H54 (cell line): Measurements from ENCODE around the gene CCP110.
A peak's percentile ranks its signal among the peaks of the same experiment; 100 is the strongest.

Experiments used
- DNase-seq: peaks from one replicate; pipeline ENCODE4 v3.0.0; 2011; ENCODE audit warnings: low spot score, mixed read lengths; ENCODE audit not compliant: insufficient read length
- FAIRE-seq: peaks from 3 replicates; lab custom pipeline; 2011; peaks lifted over from hg19 to GRCh38; lab: Jason Lieb, UNC
- POLR2A ChIP-seq: IDR thresholded peaks from 2 replicates; pipeline ENCODE4 v1.6.1; 2011; ENCODE audit warnings: low read depth, mild to moderate bottlenecking, low read length

The CCP110 gene, protein sequence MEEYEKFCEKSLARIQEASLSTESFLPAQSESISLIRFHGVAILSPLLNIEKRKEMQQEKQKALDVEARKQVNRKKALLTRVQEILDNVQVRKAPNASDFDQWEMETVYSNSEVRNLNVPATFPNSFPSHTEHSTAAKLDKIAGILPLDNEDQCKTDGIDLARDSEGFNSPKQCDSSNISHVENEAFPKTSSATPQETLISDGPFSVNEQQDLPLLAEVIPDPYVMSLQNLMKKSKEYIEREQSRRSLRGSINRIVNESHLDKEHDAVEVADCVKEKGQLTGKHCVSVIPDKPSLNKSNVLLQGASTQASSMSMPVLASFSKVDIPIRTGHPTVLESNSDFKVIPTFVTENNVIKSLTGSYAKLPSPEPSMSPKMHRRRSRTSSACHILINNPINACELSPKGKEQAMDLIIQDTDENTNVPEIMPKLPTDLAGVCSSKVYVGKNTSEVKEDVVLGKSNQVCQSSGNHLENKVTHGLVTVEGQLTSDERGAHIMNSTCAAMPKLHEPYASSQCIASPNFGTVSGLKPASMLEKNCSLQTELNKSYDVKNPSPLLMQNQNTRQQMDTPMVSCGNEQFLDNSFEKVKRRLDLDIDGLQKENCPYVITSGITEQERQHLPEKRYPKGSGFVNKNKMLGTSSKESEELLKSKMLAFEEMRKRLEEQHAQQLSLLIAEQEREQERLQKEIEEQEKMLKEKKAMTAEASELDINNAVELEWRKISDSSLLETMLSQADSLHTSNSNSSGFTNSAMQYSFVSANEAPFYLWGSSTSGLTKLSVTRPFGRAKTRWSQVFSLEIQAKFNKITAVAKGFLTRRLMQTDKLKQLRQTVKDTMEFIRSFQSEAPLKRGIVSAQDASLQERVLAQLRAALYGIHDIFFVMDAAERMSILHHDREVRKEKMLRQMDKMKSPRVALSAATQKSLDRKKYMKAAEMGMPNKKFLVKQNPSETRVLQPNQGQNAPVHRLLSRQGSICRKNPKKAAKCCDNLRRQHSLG

DNA sequence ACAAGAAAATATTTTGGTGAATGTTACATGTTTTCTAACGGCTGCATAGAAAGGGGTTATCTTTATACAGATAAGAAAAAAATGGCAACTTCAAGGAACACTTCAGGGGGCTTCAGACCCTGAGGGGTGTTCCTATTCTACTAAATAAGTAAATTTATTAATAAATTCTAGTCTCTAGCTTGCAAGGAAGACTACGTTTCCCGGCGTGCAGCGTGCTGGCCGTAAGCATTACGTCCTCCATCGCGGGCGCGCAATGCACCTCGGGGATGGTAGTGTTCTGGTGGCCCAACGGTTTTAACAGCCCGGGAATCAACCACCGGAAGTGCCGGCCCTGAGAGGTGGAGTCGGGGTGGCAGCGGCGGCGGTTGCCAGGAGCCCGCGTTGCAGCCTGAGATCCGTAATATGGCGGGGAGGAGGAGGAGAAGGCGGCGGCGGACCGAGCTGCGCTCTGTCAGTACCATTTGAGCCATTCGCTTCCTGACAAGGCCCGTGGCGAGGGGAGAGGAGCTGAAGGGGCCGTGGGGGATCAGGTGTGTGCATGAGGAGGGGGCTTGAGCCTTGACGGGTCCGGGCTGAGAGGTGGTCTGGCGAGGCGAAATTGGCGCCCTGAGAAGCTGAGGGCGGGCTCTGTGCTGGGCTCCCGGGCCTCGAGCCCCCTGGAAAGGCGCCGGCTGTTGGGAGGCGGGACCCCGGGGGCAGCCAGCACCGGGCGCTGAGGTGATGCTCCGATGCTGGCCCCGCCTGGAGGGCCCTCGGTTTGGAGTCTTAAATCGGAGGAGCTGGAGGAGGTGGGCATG, at the start of gene CCP110:
CCP110 (plus strand) TSS at position 384 of the 797 bp plus-strand sequence. CDS start 3,940 bp downstream, outside the sequence.
- DNase-seq (peak; percentile 86), FAIRE-seq (peak; percentile 60)
- peak; percentile 78 for TF ChIP-seq POLR2A

DNA sequence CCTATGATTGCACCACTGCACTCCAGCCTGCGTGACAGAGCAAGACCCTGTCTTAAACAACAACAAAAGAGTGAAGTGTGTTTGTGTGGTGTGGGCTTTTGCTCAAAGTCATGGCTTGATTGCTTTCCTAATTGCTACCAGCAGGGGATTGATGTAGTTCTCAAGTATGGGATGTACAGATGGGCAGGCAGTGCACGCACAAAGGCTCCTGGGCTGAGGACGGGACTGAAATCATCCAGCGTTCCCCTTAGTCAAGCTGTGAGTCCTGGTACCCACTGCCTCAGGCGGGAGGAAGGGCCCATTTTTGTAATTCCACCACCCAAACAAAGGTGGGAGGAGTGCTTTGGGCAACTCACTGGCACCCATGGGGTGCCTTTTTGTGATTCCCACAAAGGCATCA, 49.1 kb upstream of the CCP110 start:
- FAIRE-seq (no peak), DNase-seq (no peak)
- TF ChIP-seq POLR2A = no peak

DNA sequence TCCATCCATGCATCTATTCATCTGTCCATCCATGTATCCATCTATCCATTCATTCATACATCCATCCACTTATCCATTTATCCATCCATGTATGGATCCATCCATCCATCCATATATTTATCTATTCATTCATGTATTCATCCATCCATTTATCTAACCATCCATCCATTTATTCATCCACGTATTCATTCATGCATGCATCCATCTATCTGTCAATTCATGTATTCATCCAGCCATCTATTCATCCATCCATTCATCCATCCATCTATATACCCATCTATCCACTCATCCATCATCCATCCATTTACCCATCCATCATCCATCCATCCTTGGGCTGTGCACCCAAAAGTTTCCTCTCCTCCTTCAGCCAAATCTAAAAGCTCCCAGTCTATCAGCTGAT, 45.2 kb upstream of the CCP110 start:
- no peak for TF ChIP-seq POLR2A
- no peak for FAIRE-seq
- DNase-seq = no peak

DNA sequence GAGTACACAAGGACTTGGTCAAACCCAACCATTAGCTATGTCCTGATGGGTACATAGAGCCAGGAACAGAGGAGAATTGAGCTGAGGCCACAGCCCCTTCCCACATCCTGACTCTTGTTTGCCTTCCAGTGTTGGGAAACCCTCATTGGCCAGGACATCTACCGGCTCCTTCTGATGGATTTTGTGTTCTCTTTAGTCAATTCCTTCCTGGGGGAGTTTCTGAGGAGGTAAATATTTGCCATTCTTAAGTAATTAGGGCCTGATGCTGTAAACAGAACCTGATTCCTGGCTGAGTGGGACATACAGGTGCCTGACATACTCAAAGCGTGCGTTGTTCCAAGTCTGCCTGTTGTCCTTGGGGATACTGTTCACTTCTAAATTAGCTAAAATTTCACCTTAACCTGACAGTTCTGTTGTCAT, 44.4 kb upstream of the CCP110 start:
- no peak for TF ChIP-seq POLR2A
- FAIRE-seq (no peak), DNase-seq (no peak)

DNA sequence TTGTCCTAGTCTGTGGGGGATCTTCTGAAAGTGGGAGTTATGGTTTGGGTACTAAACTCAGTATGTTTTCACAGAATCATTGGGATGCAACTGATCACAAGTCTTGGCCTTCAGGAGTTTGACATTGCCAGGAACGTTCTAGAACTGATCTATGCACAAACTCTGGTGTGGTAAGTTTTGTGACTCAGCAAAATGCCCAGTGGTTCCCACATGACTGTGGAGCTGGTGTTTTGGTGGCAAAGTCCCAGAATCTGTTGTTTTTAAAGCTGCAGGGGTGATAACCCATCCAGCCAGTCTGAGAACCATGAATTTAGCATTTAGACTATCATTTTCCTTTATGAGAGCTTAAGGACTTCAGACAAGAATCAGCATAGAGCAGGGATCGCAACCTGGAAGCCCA, 42.4 kb upstream of the CCP110 start:
- FAIRE-seq (no peak), DNase-seq (no peak)
- no peak for TF ChIP-seq POLR2A

DNA sequence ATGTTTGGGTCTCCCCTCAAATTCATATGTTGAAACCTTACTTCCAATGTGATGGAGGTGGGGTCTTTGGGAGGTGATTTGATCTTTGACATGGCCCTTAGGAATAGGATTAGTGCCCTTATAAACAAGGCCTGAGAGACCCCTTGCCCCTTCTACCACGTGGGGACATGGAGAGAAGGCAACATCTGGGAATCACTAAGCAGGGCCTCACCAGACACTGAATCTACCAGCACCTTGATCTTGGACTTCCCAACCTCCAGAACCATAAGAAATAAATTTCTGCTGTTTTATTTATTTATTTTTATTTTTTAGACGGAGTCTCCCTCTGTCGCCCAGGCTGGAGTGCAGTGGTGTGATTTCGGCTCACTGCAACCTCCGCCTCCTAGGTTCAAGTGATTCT, 42.0 kb upstream of the CCP110 start:
- DNase-seq (no peak), FAIRE-seq (no peak)
- no peak for TF ChIP-seq POLR2A

DNA sequence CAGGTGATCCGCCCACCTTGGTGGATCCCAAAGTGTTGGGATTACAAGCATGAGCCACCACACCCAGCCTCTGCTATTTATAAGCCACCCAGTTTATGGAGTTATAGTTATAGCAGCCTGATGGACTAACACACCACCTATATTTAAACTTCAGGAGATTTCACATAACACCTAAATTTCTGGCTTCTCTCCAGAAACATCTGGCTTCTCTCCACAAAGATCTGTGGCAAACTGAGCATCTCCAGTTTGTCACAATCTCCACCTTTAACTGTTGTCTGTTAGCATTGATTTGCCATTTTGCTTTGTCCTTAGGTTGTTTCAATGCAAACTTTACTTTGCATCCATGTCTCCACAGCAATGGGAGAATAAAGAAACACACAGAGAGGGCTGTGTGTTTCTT, 41.5 kb upstream of the CCP110 start:
- no peak for DNase-seq
- TF ChIP-seq POLR2A = no peak
- FAIRE-seq = no peak

DNA sequence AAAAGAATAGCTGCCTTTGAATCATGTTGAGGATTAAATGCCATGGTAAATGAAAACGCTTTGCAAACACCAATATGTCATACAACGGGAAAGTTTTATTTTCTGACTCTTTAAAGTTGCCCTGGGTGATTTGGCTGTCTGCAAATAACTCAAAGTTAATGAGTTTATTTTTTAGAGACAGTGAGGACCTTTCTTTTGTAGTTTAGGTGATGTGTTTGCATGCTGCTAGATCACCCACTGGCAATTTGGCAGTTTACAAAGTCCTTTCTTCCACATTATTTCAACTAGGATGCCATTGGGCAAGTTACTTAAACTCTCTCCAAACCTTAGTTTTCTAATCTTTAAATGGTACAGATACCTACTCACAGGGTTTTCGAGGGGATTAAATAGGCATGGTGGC, 39.6 kb upstream of the CCP110 start:
- FAIRE-seq = no peak
- DNase-seq = no peak
- no peak for TF ChIP-seq POLR2A

DNA sequence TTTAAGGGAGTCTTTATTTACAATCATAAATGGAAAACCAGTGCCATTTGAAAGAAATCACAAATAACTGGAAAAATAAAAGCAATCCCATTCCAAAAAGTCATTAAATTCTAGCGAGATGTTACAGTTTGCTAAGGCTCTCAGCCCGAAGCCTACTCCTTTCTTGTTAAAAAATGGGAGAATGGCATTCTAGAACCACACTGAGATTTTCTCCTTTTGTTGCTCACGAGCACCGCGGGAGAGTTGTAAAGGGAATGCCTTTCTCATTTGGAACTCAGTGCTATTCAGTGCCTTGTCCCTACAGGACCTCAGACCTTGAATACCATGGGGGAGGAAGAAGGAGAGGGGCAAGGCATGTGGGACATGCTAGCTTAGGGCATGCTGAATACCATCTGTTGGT, 38.1 kb upstream of the CCP110 start:
- DNase-seq (no peak), FAIRE-seq (no peak)
- TF ChIP-seq POLR2A = no peak

DNA sequence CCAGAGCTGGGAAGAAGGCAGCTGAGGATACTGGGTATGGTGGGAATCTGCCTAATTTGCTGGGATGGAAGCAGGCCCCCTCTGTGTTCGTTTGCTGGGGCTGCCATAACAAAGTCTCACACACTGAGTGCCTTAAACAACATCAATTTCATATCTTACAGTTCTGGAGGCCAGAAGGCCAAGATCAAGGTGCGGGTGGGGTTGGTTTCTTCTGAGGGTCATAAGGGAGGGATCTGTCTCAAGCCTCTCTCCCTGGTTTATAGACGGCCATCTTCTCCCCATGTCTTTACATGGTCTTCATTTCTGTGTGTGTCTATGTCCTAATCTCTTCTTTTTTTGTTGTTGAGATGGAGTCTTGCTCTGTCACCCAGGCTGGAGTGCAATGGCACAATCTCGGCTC, 37.7 kb upstream of the CCP110 start:
- no peak for FAIRE-seq
- no peak for DNase-seq
- no peak for TF ChIP-seq POLR2A

DNA sequence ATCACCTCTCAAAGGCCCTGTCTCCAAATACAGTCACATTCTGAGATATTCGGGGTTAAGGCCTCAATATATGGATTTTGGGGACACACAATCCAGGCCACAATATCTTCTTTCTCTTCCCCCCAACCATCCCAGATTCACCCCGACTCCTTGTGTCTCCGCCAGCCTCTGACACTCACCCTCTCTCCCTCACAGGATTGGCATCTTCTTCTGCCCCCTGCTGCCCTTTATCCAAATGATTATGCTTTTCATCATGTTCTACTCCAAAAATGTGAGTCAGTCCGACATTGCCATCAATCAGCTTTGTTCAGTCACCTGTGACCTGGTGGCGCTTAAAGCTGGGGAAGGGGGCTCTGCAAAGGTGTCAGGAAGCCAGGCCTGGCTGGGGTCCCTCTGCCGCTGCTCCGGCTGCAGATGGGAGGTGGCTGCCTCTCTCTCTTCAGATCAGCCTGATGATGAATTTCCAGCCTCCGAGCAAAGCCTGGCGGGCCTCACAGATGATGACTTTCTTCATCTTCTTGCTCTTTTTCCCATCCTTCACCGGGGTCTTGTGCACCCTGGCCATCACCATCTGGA, 36.9 kb upstream of the CCP110 start:
- no peak for FAIRE-seq
- no peak for DNase-seq
- no peak for TF ChIP-seq POLR2A

DNA sequence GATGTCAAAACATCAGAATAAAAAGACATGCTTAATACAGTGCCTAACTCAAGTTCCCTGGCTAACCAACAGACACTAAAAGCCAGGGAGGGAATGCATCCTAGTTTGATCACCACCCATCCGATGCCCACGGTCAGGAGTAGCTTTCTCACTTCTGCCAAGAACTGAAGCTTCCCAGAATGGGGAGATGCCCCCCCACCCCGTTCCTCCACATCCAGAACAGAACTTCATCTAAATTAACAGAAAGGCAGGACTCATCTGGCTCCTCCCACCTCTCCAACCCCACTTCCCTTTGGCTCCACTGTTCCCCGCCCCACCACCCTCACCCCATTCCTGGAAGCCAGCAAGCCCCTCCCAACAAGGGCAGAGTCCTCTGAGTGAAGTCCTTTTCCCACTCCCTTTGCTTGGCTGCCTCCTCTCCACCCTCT, 35.5 kb upstream of the CCP110 start:
- no peak for TF ChIP-seq POLR2A
- no peak for FAIRE-seq
- no peak for DNase-seq

DNA sequence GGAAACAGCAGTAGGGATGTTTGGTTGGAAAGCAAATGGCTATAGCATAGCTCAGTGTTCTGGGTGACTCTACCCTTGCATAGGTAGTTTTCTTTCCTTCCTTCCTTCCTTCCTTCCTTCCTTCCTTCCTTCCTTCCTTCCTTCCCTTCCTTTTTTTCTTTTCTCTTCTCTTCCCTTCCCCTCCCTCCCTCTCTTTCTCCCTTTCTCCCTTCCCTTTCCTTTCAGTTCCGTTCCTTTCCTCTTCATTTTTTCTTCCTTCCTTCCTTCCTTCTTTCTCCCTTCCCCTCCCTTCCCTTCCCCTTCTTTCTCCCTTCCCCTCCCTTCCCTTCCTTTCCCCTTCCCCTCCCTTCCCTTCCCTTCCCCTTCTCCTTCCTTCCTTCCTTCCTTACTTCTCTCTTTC, 33.1 kb upstream of the CCP110 start:
- DNase-seq (no peak), FAIRE-seq (no peak)
- no peak for TF ChIP-seq POLR2A
